GM18868 (cell line): ENCODE data around the gene CYP4Z1.
"Not testable (repeated sequence)": the region's sequence is repeated elsewhere in the genome, so short reads cannot be mapped to it uniquely, and the experiment has no call there.

ENCODE experiments used
- ATAC-seq: cut with Tn5 transposase; IDR thresholded peaks from one replicate; pipeline ENCODE4 v1.9.1; 2021; ENCODE audit warnings: mild to moderate bottlenecking, moderate library complexity; ENCODE audit not compliant: unreplicated experiment

Gene CYP4Z1

GRCh38 chr1:47067097-47067594 lies at the start of gene CYP4Z1:
TSS of gene CYP4Z1 (plus strand) at chr1:47067231. CDS start at chr1:47067491, 260 bp downstream.
- ATAC-seq, result no peak

- ATAC-seq, result no peak
Observed at GRCh38 chr1:47021070-47021469, 46.0 kb upstream of the CYP4Z1 start.

GRCh38 chr1:47023268-47024140 lies 43.5 kb upstream of the CYP4Z1 start, which contains the start of gene CYP4X1:
TSS of gene CYP4X1 (plus strand) at chr1:47023669. CDS start at chr1:47023818, 149 bp downstream.
- no peak for ATAC-seq

GRCh38 chr1:47024141-47024801 lies 42.8 kb upstream of the CYP4Z1 start:
- no peak for ATAC-seq

- ATAC-seq, result no peak
Observed at GRCh38 chr1:47030170-47030805, 36.7 kb upstream of the CYP4Z1 start.

- ATAC-seq, result no peak
Observed at GRCh38 chr1:47031059-47031458, 36.0 kb upstream of the CYP4Z1 start.

GRCh38 chr1:47031585-47031984 lies 35.4 kb upstream of the CYP4Z1 start:
- ATAC-seq, result no peak

GRCh38 chr1:47036764-47037163 lies 30.3 kb upstream of the CYP4Z1 start:
- no peak for ATAC-seq

GRCh38 chr1:47059376-47059775 lies 7.7 kb upstream of the CYP4Z1 start:
- ATAC-seq, result no peak

GRCh38 chr1:47069080-47069479 lies 2.0 kb downstream of the CYP4Z1 start:
- ATAC-seq, result not testable (repeated sequence)

- not testable (repeated sequence) for ATAC-seq
Observed at GRCh38 chr1:47069509-47069908, 2.5 kb downstream of the CYP4Z1 start.

- ATAC-seq, result not testable (repeated sequence)
Observed at GRCh38 chr1:47089356-47089755, 22.3 kb downstream of the CYP4Z1 start.

- not testable (repeated sequence) for ATAC-seq
Observed at GRCh38 chr1:47091476-47091875, 24.4 kb downstream of the CYP4Z1 start.

GRCh38 chr1:47104816-47105215 lies 37.8 kb downstream of the CYP4Z1 start:
- ATAC-seq, result no peak

GRCh38 chr1:47106792-47107191 lies 39.8 kb downstream of the CYP4Z1 start:
- no peak for ATAC-seq

GRCh38 chr1:47107851-47108574 lies 41.0 kb downstream of the CYP4Z1 start:
- ATAC-seq, result not testable (repeated sequence)

- ATAC-seq, result not testable (repeated sequence)
Observed at GRCh38 chr1:47109482-47109881, 42.5 kb downstream of the CYP4Z1 start.

- ATAC-seq, result no peak
Observed at GRCh38 chr1:47113178-47113577, 46.1 kb downstream of the CYP4Z1 start.

- ATAC-seq, result not testable (repeated sequence)
Observed at GRCh38 chr1:47121039-47121438, 54.0 kb downstream of the CYP4Z1 start.

GRCh38 chr1:47124834-47125233 lies 57.8 kb downstream of the CYP4Z1 start:
- not testable (repeated sequence) for ATAC-seq

GRCh38 chr1:47126997-47127396 lies 60.0 kb downstream of the CYP4Z1 start:
- not testable (repeated sequence) for ATAC-seq
